Subcutaneous abdominal adipose tissue (tissue), 5 donors: ENCODE measurements around the gene C2CD5.
"Not testable (repeated sequence)": the region's sequence is repeated elsewhere in the genome, so short reads cannot be mapped to it uniquely, and the experiment has no call there.

Experiments
- H3K27ac ChIP-seq: one replicate; pipeline ENCODE4 v1.7.0; 2013; ENCODE audit warnings: low read depth, mild to moderate bottlenecking, inconsistent platforms, low read length, moderate library complexity
- H3K27me3 ChIP-seq, 5 donors: one replicate each; pipeline ENCODE4 v1.7.0; 2013; ENCODE audit warnings: low read length in 5 of 5, inconsistent platforms in 1 of 5; ENCODE audit not compliant: control insufficient read depth in 5 of 5, insufficient read depth in 4 of 5
- H3K36me3 ChIP-seq, 5 donors: one replicate each; pipeline ENCODE4 v1.7.0; 2013; ENCODE audit warnings: low read length in 5 of 5; ENCODE audit not compliant: control insufficient read depth in 5 of 5, insufficient read depth in 5 of 5
- H3K4me1 ChIP-seq, 5 donors: one replicate each; pipeline ENCODE4 v1.7.0; 2013; ENCODE audit warnings: low read length in 5 of 5, mild to moderate bottlenecking in 3 of 5, moderate library complexity in 1 of 5; ENCODE audit not compliant: control insufficient read depth in 5 of 5, insufficient read depth in 5 of 5
- H3K4me3 ChIP-seq, 5 donors: one replicate each; pipeline ENCODE4 v1.7.0; 2013; ENCODE audit warnings: low read length in 5 of 5, low read depth in 1 of 5
- H3K9ac ChIP-seq, 5 donors: one replicate each; pipeline ENCODE4 v1.7.0; 2013; ENCODE audit warnings: low read length in 5 of 5, mild to moderate bottlenecking in 4 of 5, moderate library complexity in 3 of 5
- H3K9me3 ChIP-seq, 5 donors: one replicate each; pipeline ENCODE4 v1.7.0; 2013; ENCODE audit warnings: low read length in 5 of 5; ENCODE audit not compliant: control insufficient read depth in 5 of 5
- donor health status: healthy.
- donor health status: healthy.
- donor health status: healthy.
- donor health status: healthy.
- donor health status: healthy.

Gene C2CD5

DNA sequence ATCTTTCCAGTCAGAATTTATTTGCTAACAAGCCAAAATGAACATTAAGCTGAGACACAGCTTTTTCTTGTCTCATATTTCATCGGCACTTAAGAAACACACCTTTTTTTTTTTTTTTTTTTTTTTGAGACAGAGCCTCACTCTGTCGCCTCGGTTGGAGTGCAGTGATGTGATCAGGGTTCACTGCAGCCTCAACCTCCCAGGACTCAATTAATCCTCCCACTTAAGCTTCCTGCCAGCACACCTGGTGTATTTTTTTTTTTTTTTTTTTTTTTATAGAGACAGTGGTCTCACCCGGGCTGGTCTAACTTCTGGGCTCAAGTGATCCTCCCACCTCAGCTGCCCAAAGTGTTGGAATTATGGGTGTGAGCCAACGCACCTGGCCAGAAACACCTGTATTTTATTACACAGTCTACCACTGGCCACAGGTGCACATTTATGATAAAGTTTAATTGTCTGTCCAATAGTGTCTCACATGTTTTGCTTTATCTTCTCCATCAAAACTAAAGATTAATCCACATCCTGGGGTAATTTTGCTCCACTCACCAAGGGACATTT is 62.7 kb downstream of the C2CD5 start:
- Histone ChIP-seq H3K4me1 (no peaks in the 10 kb centered on the region), H3K36me3 (peaks cover 24 to 48% (median 28%) of the 10 kb centered on the region in 5 donors), H3K9me3 (no peaks in the 10 kb centered on the region), H3K27ac (no peak overlapping the region), H3K9ac (no peak overlapping the region), H3K27me3 (no peaks in the 10 kb centered on the region), H3K4me3 (no peak overlapping the region)

GRCh38 chr12:22480814-22481213 is 63.5 kb downstream of the C2CD5 start:
- H3K9me3 ChIP-seq, H3K4me1 ChIP-seq, H3K27ac ChIP-seq, H3K9ac ChIP-seq, H3K4me3 ChIP-seq, H3K27me3 ChIP-seq: not testable (repeated sequence)
- peaks cover 23 to 48% (median 28%) of the 10 kb centered on the region in 5 donors for H3K36me3 ChIP-seq

DNA sequence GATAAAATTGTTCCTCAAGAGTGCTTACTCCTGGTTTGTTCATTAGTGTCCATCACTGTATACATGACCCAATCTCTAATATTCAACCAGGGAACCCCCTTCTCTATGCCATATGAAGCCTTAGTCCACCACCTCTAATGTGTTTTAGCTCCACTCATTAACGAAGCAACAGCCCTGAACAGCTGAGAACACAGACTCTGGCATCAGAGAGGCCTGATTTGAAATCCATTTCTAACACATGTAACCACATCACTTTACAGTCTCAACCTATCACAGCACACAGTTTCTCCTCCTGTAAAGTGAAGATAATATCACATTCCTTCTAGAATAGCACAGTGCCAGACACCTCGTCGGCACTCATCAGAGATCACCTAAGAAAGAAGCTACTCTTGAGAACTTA is 64.3 kb downstream of the C2CD5 start:
- Histone ChIP-seq H3K36me3 (peaks cover 22 to 48% (median 28%) of the 10 kb centered on the region in 5 donors), H3K27me3 (no peaks in the 10 kb centered on the region), H3K4me1 (no peaks in the 10 kb centered on the region), H3K9ac (no peak overlapping the region), H3K4me3 (no peak overlapping the region), H3K27ac (no peak overlapping the region), H3K9me3 (no peaks in the 10 kb centered on the region)

DNA sequence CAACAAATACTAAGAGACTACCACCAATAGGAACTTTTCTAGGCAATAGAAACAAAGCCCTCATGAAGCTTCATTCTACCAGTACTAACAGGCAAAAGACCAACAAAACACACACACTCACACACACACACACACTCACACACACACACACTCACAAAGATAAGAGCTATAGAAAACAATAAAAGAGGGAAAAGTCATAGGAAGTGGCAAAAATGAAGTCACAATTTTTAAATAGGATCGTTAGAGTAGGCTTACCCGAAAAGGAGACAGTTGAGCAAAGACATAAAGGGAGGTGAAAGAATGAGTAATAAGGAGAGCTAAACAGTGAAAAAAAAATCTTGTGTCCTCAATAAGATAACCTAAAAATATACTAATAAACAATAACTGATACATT is 66.5 kb downstream of the C2CD5 start:
- Histone ChIP-seq H3K9ac (no peak overlapping the region), H3K4me3 (no peak overlapping the region), H3K4me1 (no peaks in the 10 kb centered on the region), H3K9me3 (no peaks in the 10 kb centered on the region), H3K27ac (no peak overlapping the region), H3K27me3 (no peaks in the 10 kb centered on the region), H3K36me3 (peaks cover 14 to 40% (median 26%) of the 10 kb centered on the region in 5 donors)

GRCh38 chr12:22477166-22477893 is 67.0 kb downstream of the C2CD5 start:
- Histone ChIP-seq H3K27ac (no peak overlapping the region), H3K36me3 (peaks cover 11 to 34% (median 20%) of the 10 kb centered on the region in 5 donors), H3K9ac (no peak overlapping the region), H3K4me1 (no peaks in the 10 kb centered on the region), H3K4me3 (no peak overlapping the region), H3K27me3 (no peaks in the 10 kb centered on the region), H3K9me3 (no peaks in the 10 kb centered on the region)

GRCh38 chr12:22476133-22476532 is 68.2 kb downstream of the C2CD5 start:
- no peaks in the 10 kb centered on the region for H3K4me1 ChIP-seq
- no peaks in the 10 kb centered on the region for H3K9me3 ChIP-seq
- peaks cover 6 to 33% (median 10%) of the 10 kb centered on the region in 5 donors for H3K36me3 ChIP-seq
- H3K27me3 ChIP-seq, result no peaks in the 10 kb centered on the region
- H3K4me3 ChIP-seq, result no peak overlapping the region
- no peak overlapping the region for H3K9ac ChIP-seq
- no peak overlapping the region for H3K27ac ChIP-seq

DNA sequence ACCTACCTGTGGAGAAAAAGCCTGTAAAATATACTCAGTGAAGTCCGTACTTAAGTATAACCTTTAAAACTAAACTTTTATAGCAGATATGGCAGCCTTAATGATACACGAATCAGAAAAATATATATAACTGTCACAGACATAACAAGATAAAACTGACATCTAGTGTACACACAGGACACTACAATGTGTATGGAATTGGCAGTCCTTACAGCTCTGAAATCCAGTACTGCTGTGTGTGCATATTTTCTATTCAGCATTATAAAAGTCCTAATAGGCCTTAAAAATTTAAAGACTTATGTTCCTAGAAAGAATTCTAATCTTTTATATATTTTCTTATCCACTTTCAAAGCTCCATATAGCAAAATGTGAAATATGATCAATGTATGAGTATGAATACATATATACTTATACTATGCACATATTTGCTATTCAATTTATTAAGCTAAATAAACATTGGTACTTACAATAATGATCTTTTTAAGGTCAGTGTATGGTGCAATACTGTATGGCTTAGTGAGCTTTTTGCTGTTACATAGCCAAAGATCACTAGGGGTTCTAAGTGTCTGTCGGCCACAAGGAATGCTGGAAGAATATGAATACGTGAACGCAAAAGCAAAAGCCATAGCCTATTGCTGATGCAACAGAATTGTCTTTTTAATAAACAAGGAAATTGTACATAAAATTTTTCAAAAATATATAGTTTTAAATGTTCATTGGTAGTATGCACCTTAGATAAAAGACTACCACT is 69.2 kb downstream of the C2CD5 start:
- H3K27ac ChIP-seq, result no peak overlapping the region
- no peaks in the 10 kb centered on the region for H3K9me3 ChIP-seq
- no peaks in the 10 kb centered on the region for H3K4me1 ChIP-seq
- peaks cover 11 to 39% (median 16%) of the 10 kb centered on the region in 5 donors for H3K36me3 ChIP-seq
- no peak overlapping the region for H3K9ac ChIP-seq
- no peaks in the 10 kb centered on the region for H3K27me3 ChIP-seq
- no peak overlapping the region for H3K4me3 ChIP-seq

- Histone ChIP-seq H3K36me3 (peaks cover 19 to 52% (median 31%) of the 10 kb centered on the region in 5 donors), H3K9ac (no peak overlapping the region), H3K9me3 (no peaks in the 10 kb centered on the region), H3K27ac (no peak overlapping the region), H3K4me3 (no peak overlapping the region), H3K27me3 (no peaks in the 10 kb centered on the region), H3K4me1 (no peaks in the 10 kb centered on the region)
Measured at GRCh38 chr12:22473212-22473611, 71.1 kb downstream of the C2CD5 start.

DNA sequence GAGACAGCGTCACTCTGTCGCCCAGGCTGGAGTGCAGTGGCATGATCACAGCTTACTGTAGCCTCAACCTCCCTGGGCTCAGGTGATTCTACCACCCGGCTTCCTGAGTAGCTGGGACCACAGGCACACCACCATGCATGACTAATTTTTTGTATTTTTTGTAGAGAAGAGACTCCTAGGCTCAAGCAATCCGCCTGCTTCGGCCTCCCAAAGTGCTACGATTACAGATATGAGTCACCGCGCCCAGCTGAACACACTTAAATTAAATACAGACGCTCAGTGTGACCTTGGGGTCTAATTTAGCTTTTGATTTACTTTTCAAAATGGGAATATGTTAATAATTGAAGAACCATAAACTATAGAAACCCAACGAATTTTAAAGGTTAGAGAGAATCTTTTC is 77.2 kb downstream of the C2CD5 start:
- H3K27ac ChIP-seq, result no peak overlapping the region
- no peaks in the 10 kb centered on the region for H3K9me3 ChIP-seq
- no peak overlapping the region for H3K9ac ChIP-seq
- H3K27me3 ChIP-seq, result no peaks in the 10 kb centered on the region
- no peaks in the 10 kb centered on the region for H3K4me1 ChIP-seq
- H3K36me3 ChIP-seq, result peaks cover 12 to 40% (median 26%) of the 10 kb centered on the region in 5 donors
- H3K4me3 ChIP-seq, result no peak overlapping the region

DNA sequence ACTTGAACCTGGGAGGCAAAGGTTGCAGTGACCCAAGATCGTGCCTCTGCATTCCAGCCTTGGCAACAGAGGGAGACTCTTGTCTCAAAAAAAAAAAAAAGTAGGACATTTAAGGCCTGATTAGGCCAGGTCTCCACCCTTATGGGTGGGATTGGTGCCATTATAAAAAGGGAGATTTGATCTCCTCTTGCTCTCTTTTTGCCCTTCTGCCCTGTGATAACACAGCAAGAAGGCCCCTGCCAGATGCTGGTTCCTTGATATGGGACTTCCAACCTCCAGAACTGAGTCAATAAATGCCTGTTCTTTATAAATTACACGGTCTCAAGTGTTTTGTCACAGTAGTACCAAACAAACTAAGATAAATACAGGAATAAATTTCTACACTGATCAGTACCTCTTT is 81.0 kb downstream of the C2CD5 start:
- Histone ChIP-seq H3K9ac (no peak overlapping the region), H3K27ac (no peak overlapping the region), H3K27me3 (no peaks in the 10 kb centered on the region), H3K36me3 (peaks cover 3 to 15% (median 6%) of the 10 kb centered on the region in 5 donors), H3K9me3 (no peaks in the 10 kb centered on the region), H3K4me1 (no peaks in the 10 kb centered on the region), H3K4me3 (no peak overlapping the region)
